ENCODE measurements around the gene MYEOV. TPM values are rescaled to one million over a fixed set of nuclear protein-coding genes. Genes with fewer than 3 reads are reported as not detected.

MYEOV gene
- total and polyA plus RNA-seq, 9 of the 15 experiments (the other 6 are each of a cell fraction or from before 2014, with no cell fraction given), result 10.2 to 133 (median 32.2) TPM

- TF ChIP-seq ZNF592 (IDR thresholded peaks at IDR 0.05) (peak; percentile 77), RBBP5 (IDR thresholded peaks at IDR 0.05; ENCODE audit: borderline replicate concordance, insufficient read depth, low read length, poor library complexity, severe bottlenecking) (peak; percentile 52), ZNF263 (CRISPR knock-in tag; IDR thresholded peaks at IDR 0.05; ENCODE audit: borderline replicate concordance) (no peak), ZNF639 (CRISPR knock-in tag; conservative IDR thresholded peaks at IDR 0.05 in 1 of 2, IDR thresholded peaks at IDR 0.05 in 1 of 2) (peak in 1 of 2 experiments; percentile 58; a peak in 2 of 4 replicates), RCOR1 (IDR thresholded peaks at IDR 0.05; ENCODE audit: borderline replicate concordance in 1 of 2, low read depth in 2 of 2, low read length in 2 of 2) (peak in 1 of 2 experiments; percentile 15; a peak in 1 of 4 replicates), RERE (CRISPR knock-in tag; IDR thresholded peaks at IDR 0.05; ENCODE audit: borderline replicate concordance) (no peak), TCF7L2 (IDR thresholded peaks at IDR 0.05; ENCODE audit: low read depth, low read length) (no peak), NFRKB (IDR thresholded peaks at IDR 0.05; ENCODE audit: low read depth) (no peak), RHOXF2B (CRISPR knock-in tag; conservative IDR thresholded peaks at IDR 0.05) (no peak), SMAD4 (CRISPR knock-in tag; conservative IDR thresholded peaks at IDR 0.05) (peak; percentile 41), SNRNP70 (optimal IDR thresholded peaks at IDR 0.05; ENCODE audit: low read depth, low read length) (no peak), ETS1 (conservative IDR thresholded peaks at IDR 0.05; ENCODE audit: control insufficient read depth, low read depth, low read length) (no peak), DMBX1 (CRISPR knock-in tag; IDR thresholded peaks at IDR 0.05; ENCODE audit: borderline replicate concordance) (no peak; the same call in 1 of the 2 replicates)
These were observed 4.5 kb downstream of the MYEOV start (continued) for GRCh38 chr11:69298267-69299022.

Measured in K562 (cell line).